GM23338 (cell line): ENCODE data around the gene LATS1. TPM values are rescaled to one million over a fixed set of nuclear protein-coding genes. Genes with fewer than 3 reads are reported as not detected.
A peak's percentile ranks its signal among the peaks of the same experiment; 100 is the strongest.

Source experiments
- ATAC-seq: fragments of 200-7000 bp; cut with Tn5 transposase; 3 replicates; pipeline ENCODE4 v1.9.1; 2020
- DNase-seq: peaks from one replicate; pipeline ENCODE4 v3.0.0-alpha.2; 2015; ENCODE audit warnings: low spot score
- H2AFZ ChIP-seq: fragments of 200-600 bp; sonication (generic); 2 replicates; pipeline ENCODE4 v1.8.0; 2016; ENCODE audit warnings: antibody characterized with exemption, mild to moderate bottlenecking, moderate library complexity
- H3F3A ChIP-seq: fragments of 200-600 bp; sonication (generic); replicated peaks from 2 replicates; pipeline ENCODE4 v1.8.0; 2017; ENCODE audit warnings: antibody characterized with exemption, mixed run types, low read depth
- H3K27ac ChIP-seq: fragments of 200-600 bp; sonication (generic); 2 replicates; pipeline ENCODE4 v1.6.1; 2016; ENCODE audit warnings: low read depth
- H3K27me3 ChIP-seq: fragments of 200-600 bp; sonication (generic); 2 replicates; pipeline ENCODE4 v1.8.0; 2016; ENCODE audit warnings: mild to moderate bottlenecking, mixed run types, moderate library complexity; ENCODE audit not compliant: insufficient read depth
- H3K36me3 ChIP-seq: fragments of 200-600 bp; sonication (generic); 2 replicates; pipeline ENCODE4 v1.8.0; 2016; ENCODE audit warnings: mild to moderate bottlenecking; ENCODE audit not compliant: insufficient read depth
- H3K4me1 ChIP-seq: fragments of 200-600 bp; sonication (generic); 2 replicates; pipeline ENCODE4 v1.8.0; 2016; ENCODE audit warnings: mild to moderate bottlenecking, moderate library complexity; ENCODE audit not compliant: insufficient read depth
- H3K4me2 ChIP-seq: fragments of 200-600 bp; sonication (generic); 2 replicates; pipeline ENCODE4 v1.7.1; 2017; ENCODE audit warnings: mixed run types
- H3K4me3 ChIP-seq: fragments of 200-600 bp; sonication (generic); 2 replicates; pipeline ENCODE4 v1.6.1; 2016; ENCODE audit warnings: mixed run types
- H3K79me2 ChIP-seq: fragments of 200-600 bp; sonication (generic); replicated peaks from 2 replicates; pipeline ENCODE4 v1.8.0; 2017; ENCODE audit warnings: mild to moderate bottlenecking; ENCODE audit not compliant: insufficient read depth
- H3K9me2 ChIP-seq: fragments of 200-600 bp; sonication (generic); 2 replicates; pipeline ENCODE4 v1.8.0; 2017; ENCODE audit not compliant: insufficient read depth
- H4K20me1 ChIP-seq: fragments of 200-600 bp; sonication (generic); replicated peaks from 2 replicates; pipeline ENCODE4 v1.8.0; 2017; ENCODE audit warnings: mild to moderate bottlenecking; ENCODE audit not compliant: insufficient read depth
- H3K27ac Mint-ChIP-seq: 2 replicates; pipeline ENCODE4 v1.8.0; 2020; ENCODE audit warnings: inconsistent platforms, mild to moderate bottlenecking, moderate library complexity, mixed read lengths
- H3K27me3 Mint-ChIP-seq: 3 replicates; pipeline ENCODE4 v1.8.0; 2022; ENCODE audit warnings: low read depth, mild to moderate bottlenecking, moderate library complexity, mixed read lengths, inconsistent platforms; ENCODE audit not compliant: insufficient read depth, poor library complexity
- H3K36me3 Mint-ChIP-seq: 3 replicates; pipeline ENCODE4 v1.8.0; 2021; ENCODE audit warnings: low read depth, mild to moderate bottlenecking, inconsistent platforms, moderate library complexity, mixed read lengths
- H3K4me1 Mint-ChIP-seq: 3 replicates; pipeline ENCODE4 v1.8.0; 2020; ENCODE audit warnings: mild to moderate bottlenecking, inconsistent platforms, mixed read lengths
- H3K4me3 Mint-ChIP-seq: 3 replicates; pipeline ENCODE4 v1.8.0; 2021; ENCODE audit warnings: moderate library complexity, mild to moderate bottlenecking, inconsistent platforms, mixed read lengths
- H3K9me3 Mint-ChIP-seq: 3 replicates; pipeline ENCODE4 v1.8.0; 2020; ENCODE audit warnings: moderate library complexity, mild to moderate bottlenecking, inconsistent platforms, mixed read lengths
- CREB1 ChIP-seq: fragments of 250-450 bp; sonication (Bioruptor Pico); IDR thresholded peaks from 2 replicates; pipeline ENCODE4 v1.5.0; 2020; ENCODE audit warnings: low read depth, mild to moderate bottlenecking, moderate library complexity
- EZH2 ChIP-seq: fragments of 200-600 bp; sonication (generic); IDR thresholded peaks from one replicate; pipeline ENCODE4 v1.8.0; 2017; ENCODE audit warnings: antibody characterized with exemption, mild to moderate bottlenecking, low read depth; ENCODE audit not compliant: unreplicated experiment
- EZH2phosphoT487 ChIP-seq: fragments of 200-600 bp; sonication (generic); IDR thresholded peaks from one replicate; pipeline ENCODE4 v1.8.1; 2018; ENCODE audit warnings: antibody characterized with exemption; ENCODE audit not compliant: unreplicated experiment
- NANOG ChIP-seq: IDR thresholded peaks from 2 replicates; pipeline ENCODE4 v1.6.1; 2016; ENCODE audit warnings: antibody characterized with exemption, borderline replicate concordance
- POLR2AphosphoS5 ChIP-seq: IDR thresholded peaks from 2 replicates; pipeline ENCODE4 v1.6.1; 2016; ENCODE audit warnings: antibody characterized with exemption, low read depth
- STAT1 ChIP-seq: IDR thresholded peaks from one replicate; pipeline ENCODE4 v1.6.1; 2016; ENCODE audit warnings: antibody characterized with exemption; ENCODE audit not compliant: unreplicated experiment
- ZNF114 ChIP-seq: fragments of 250-450 bp; sonication (Bioruptor Pico); IDR thresholded peaks from 2 replicates; pipeline ENCODE4 v1.5.0; 2020; ENCODE audit warnings: mild to moderate bottlenecking, moderate library complexity
- ZNF331 ChIP-seq: fragments of 250-450 bp; sonication (Bioruptor Pico); IDR thresholded peaks from 2 replicates; pipeline ENCODE4 v1.5.0; 2020; ENCODE audit warnings: low read depth, mild to moderate bottlenecking, moderate library complexity
- ZNF462 ChIP-seq: fragments of 250-450 bp; sonication (Bioruptor Pico); IDR thresholded peaks from 2 replicates; pipeline ENCODE4 v1.5.0; 2020; ENCODE audit warnings: mild to moderate bottlenecking, moderate library complexity
- polyA plus RNA-seq: library from polyadenylated mRNA; unstranded; fragments of >200 nt; fragmentation: Nextera tagmentation; extraction: Ambion mirVana; gene quantifications from 2 replicates; pipeline ENCODE4 v1.2.1, GENCODE V29; 2016
- total RNA-seq: library from RNA; depleted of rRNA; stranded (reverse); fragments of >200 nt; shearing (Covaris generic); gene quantifications from 2 replicates; pipeline ENCODE4 v1.2.3, GENCODE V29; 2014

The LATS1 gene
- total and polyA plus RNA-seq, 2 experiments from 2014 or later = 7.5 to 18.8 TPM

- TF ChIP-seq ZNF462 (CRISPR knock-in tag) (no peak), EZH2phosphoT487 (no peak)
These were observed 11.9 kb upstream of the LATS1 start (continued) for GRCh38 chr6:149729824-149730223.

GRCh38 chr6:149728499-149729234 lies 10.8 kb upstream of the LATS1 start:
- Histone ChIP-seq H3K79me2 (no peaks in the 10 kb centered on the region), H2AFZ (no peak overlapping the region), H3K4me1 (no peaks in the 10 kb centered on the region), H3K27me3 (no peaks in the 10 kb centered on the region), H3K4me2 (no peak overlapping the region), H3K9me2 (no peaks in the 10 kb centered on the region), H3K4me3 (no peak overlapping the region), H3F3A (peaks cover 6% of the 10 kb centered on the region), H3K36me3 (peaks cover 53% of the 10 kb centered on the region), H4K20me1 (no peaks in the 10 kb centered on the region; the same call in 1 of the 2 replicates), H3K27ac (0 out of 2 replicates have a peak overlapping the region, but pooled peaks have one; percentile 32)
- H3K4me1 Mint-ChIP-seq = no peaks in the 10 kb centered on the region
- H3K4me3 Mint-ChIP-seq = no peak overlapping the region
- no peak for DNase-seq
- no peak for ATAC-seq
- no peak overlapping the region for H3K27ac Mint-ChIP-seq
- H3K27me3 Mint-ChIP-seq = no peaks in the 10 kb centered on the region
- peaks cover 62% of the 10 kb centered on the region for H3K36me3 Mint-ChIP-seq
- H3K9me3 Mint-ChIP-seq = no peaks in the 10 kb centered on the region
- TF ChIP-seq POLR2AphosphoS5 = no peak
- no peak for TF ChIP-seq ZNF114 (CRISPR knock-in tag)
- TF ChIP-seq STAT1 = no peak
- no peak for TF ChIP-seq EZH2phosphoT487
- no peak for TF ChIP-seq EZH2
- TF ChIP-seq CREB1 (CRISPR knock-in tag) = no peak
- TF ChIP-seq NANOG = no peak
- TF ChIP-seq ZNF331 (CRISPR knock-in tag) = no peak
- no peak for TF ChIP-seq ZNF462 (CRISPR knock-in tag)
